ENCODE results near the gene THBS1. TPM values are rescaled to one million over a fixed set of nuclear protein-coding genes. Genes with fewer than 3 reads are reported as not detected.

THBS1 gene
- total RNA-seq, 1 experiment from 2014 or later, result 342 TPM

DNA sequence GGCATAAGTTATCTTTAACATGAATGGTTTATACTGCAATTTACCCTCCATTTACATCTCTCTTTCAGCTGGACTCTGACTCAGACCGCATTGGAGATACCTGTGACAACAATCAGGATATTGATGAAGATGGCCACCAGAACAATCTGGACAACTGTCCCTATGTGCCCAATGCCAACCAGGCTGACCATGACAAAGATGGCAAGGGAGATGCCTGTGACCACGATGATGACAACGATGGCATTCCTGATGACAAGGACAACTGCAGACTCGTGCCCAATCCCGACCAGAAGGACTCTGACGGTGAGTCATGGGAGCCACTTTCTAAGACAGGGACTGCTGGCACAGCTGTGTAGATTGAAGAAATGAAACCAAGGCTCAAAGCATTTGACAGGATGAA lies 11.6 kb downstream of the THBS1 start:
- no TSS peak for BruUV-seq (replicated peaks)
- no peak overlapping the region for H3K4me3 Mint-ChIP-seq (ENCODE audit: unreplicated experiment)
- POLR2A ChIA-PET, result interaction anchor here (1.0 kb wide), 1 partner anchor 129 kb away, joined by 3 read pairs; no protein-coding TSS in a partner anchor
- Histone ChIP-seq H3K9me3 (no peaks in the 10 kb centered on the region), H3K36me3 (ENCODE audit: control insufficient read depth, insufficient read depth, low read length) (peaks cover 4% of the 10 kb centered on the region), H3K4me1 (peaks cover 12% of the 10 kb centered on the region), H3K4me3 (ENCODE audit: low read depth, low read length) (no peak overlapping the region), H3K27me3 (replicated peaks; ENCODE audit: control insufficient read depth, insufficient read depth, low read length) (no peaks in the 10 kb centered on the region)
- H3K27ac Mint-ChIP-seq (ENCODE audit: unreplicated experiment), result no peak overlapping the region
- intact Hi-C loops (cut with micrococcal nuclease; ENCODE audit: unreplicated experiment), result no loop called here
- no peaks in the 10 kb centered on the region for H3K27me3 Mint-ChIP-seq (ENCODE audit: insufficient read depth, unreplicated experiment)
- H3K4me1 Mint-ChIP-seq (ENCODE audit: low read depth, unreplicated experiment), result peaks cover 21% of the 10 kb centered on the region
- no peak for DNase-seq
- TF ChIP-seq, protein P1, sequence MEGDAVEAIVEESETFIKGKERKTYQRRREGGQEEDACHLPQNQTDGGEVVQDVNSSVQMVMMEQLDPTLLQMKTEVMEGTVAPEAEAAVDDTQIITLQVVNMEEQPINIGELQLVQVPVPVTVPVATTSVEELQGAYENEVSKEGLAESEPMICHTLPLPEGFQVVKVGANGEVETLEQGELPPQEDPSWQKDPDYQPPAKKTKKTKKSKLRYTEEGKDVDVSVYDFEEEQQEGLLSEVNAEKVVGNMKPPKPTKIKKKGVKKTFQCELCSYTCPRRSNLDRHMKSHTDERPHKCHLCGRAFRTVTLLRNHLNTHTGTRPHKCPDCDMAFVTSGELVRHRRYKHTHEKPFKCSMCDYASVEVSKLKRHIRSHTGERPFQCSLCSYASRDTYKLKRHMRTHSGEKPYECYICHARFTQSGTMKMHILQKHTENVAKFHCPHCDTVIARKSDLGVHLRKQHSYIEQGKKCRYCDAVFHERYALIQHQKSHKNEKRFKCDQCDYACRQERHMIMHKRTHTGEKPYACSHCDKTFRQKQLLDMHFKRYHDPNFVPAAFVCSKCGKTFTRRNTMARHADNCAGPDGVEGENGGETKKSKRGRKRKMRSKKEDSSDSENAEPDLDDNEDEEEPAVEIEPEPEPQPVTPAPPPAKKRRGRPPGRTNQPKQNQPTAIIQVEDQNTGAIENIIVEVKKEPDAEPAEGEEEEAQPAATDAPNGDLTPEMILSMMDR (IDR thresholded peaks at IDR 0.05; ENCODE audit: insufficient read depth in 1 of 2, low read depth in 1 of 2, low read length in 1 of 2, severe bottlenecking in 1 of 2, unreplicated experiment in 1 of 2), result no peak
- H3K9me3 Mint-ChIP-seq (ENCODE audit: unreplicated experiment), result no peaks in the 10 kb centered on the region
- CTCF ChIA-PET, result no interaction called here
- peaks cover 99% of the 10 kb centered on the region for H3K36me3 Mint-ChIP-seq (ENCODE audit: insufficient read depth, unreplicated experiment)

DNA sequence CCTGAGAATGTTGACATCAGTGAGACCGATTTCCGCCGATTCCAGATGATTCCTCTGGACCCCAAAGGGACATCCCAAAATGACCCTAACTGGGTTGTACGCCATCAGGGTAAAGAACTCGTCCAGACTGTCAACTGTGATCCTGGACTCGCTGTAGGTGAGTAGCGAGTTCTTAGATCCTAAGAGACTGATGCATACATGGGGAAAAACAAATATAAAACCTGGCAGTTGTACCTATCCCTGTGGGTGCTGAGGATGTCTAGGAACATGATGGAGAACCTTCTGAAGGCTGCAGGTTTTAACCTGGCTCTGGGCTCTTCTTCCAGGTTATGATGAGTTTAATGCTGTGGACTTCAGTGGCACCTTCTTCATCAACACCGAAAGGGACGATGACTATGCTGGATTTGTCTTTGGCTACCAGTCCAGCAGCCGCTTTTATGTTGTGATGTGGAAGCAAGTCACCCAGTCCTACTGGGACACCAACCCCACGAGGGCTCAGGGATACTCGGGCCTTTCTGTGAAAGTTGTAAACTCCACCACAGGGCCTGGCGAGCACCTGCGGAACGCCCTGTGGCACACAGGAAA lies 12.3 kb downstream of the THBS1 start:
- peaks cover 14% of the 10 kb centered on the region for H3K4me1 ChIP-seq
- ChIA-PET CTCF (no interaction called here), POLR2A (interaction anchor here (1.1 kb wide), 1 partner anchor 12 kb away, joined by 3 read pairs; the partner anchor contains the start of gene THBS1)
- no peak overlapping the region for H3K4me3 Mint-ChIP-seq (ENCODE audit: unreplicated experiment)
- no peaks in the 10 kb centered on the region for H3K27me3 Mint-ChIP-seq (ENCODE audit: insufficient read depth, unreplicated experiment)
- H3K27ac Mint-ChIP-seq (ENCODE audit: unreplicated experiment), result no peak overlapping the region
- no peaks in the 10 kb centered on the region for H3K9me3 Mint-ChIP-seq (ENCODE audit: unreplicated experiment)
- no peaks in the 10 kb centered on the region for H3K27me3 ChIP-seq (replicated peaks; ENCODE audit: control insufficient read depth, insufficient read depth, low read length)
- DNase-seq, result no peak
- BruUV-seq (replicated peaks), result no TSS peak
- no peaks in the 10 kb centered on the region for H3K9me3 ChIP-seq
- H3K4me1 Mint-ChIP-seq (ENCODE audit: low read depth, unreplicated experiment), result peaks cover 28% of the 10 kb centered on the region
- peaks cover 4% of the 10 kb centered on the region for H3K36me3 ChIP-seq (ENCODE audit: control insufficient read depth, insufficient read depth, low read length)
- peaks cover 99% of the 10 kb centered on the region for H3K36me3 Mint-ChIP-seq (ENCODE audit: insufficient read depth, unreplicated experiment)
- TF ChIP-seq, protein P1 (IDR thresholded peaks at IDR 0.05; ENCODE audit: insufficient read depth in 1 of 2, low read depth in 1 of 2, low read length in 1 of 2, severe bottlenecking in 1 of 2, unreplicated experiment in 1 of 2), result no peak
- intact Hi-C loops (cut with micrococcal nuclease; ENCODE audit: unreplicated experiment), result no loop called here
- H3K4me3 ChIP-seq (ENCODE audit: low read depth, low read length), result no peak overlapping the region

DNA sequence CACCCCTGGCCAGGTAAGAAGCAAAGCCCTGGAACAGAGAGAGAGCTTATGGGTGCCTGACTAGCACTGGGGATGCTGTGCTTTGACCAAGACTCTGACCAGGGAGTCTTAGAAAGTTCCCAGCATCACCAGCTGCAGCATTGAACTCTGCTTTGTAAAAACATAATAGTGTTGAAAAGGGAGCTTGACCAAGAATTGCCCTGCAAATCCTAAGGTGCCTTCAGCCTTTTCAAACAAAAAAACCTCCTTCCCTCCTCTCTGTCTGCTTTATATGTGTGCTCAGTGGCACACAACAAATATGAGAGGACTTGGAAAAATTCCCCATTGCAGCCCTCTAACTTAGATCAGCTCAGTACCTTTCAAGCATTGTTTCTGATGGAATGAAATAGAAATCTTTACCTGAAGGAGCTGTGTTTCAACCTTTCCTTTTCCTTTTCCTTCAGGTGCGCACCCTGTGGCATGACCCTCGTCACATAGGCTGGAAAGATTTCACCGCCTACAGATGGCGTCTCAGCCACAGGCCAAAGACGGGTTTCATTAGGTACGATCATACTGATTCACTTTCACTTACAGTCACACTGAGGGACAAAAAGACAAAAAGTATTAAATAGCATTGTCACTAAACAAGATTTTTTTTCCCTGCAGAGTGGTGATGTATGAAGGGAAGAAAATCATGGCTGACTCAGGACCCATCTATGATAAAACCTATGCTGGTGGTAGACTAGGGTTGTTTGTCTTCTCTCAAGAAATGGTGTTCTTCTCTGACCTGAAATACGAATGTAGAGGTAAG lies 13.0 kb downstream of the THBS1 start:
- TF ChIP-seq, protein P1 (IDR thresholded peaks at IDR 0.05; ENCODE audit: insufficient read depth in 1 of 2, low read depth in 1 of 2, low read length in 1 of 2, severe bottlenecking in 1 of 2, unreplicated experiment in 1 of 2), result no peak
- POLR2A ChIA-PET, result interaction anchor here (1.1 kb wide), 1 partner anchor 13 kb away, joined by 3 read pairs; the partner anchor contains the start of gene THBS1
- intact Hi-C loops (cut with micrococcal nuclease; ENCODE audit: unreplicated experiment), result no loop called here
- H3K27ac Mint-ChIP-seq (ENCODE audit: unreplicated experiment), result no peak overlapping the region
- no peaks in the 10 kb centered on the region for H3K27me3 Mint-ChIP-seq (ENCODE audit: insufficient read depth, unreplicated experiment)
- Histone ChIP-seq H3K4me3 (ENCODE audit: low read depth, low read length) (no peak overlapping the region), H3K4me1 (peaks cover 18% of the 10 kb centered on the region), H3K36me3 (ENCODE audit: control insufficient read depth, insufficient read depth, low read length) (peaks cover 4% of the 10 kb centered on the region), H3K9me3 (no peaks in the 10 kb centered on the region), H3K27me3 (replicated peaks; ENCODE audit: control insufficient read depth, insufficient read depth, low read length) (no peaks in the 10 kb centered on the region)
- no TSS peak for BruUV-seq (replicated peaks)
- H3K9me3 Mint-ChIP-seq (ENCODE audit: unreplicated experiment), result no peaks in the 10 kb centered on the region
- CTCF ChIA-PET, result interaction anchor here (0.6 kb wide), 1 partner anchor 886 kb away, joined by 4 read pairs; no protein-coding TSS in a partner anchor
- peaks cover 96% of the 10 kb centered on the region for H3K36me3 Mint-ChIP-seq (ENCODE audit: insufficient read depth, unreplicated experiment)
- no peak overlapping the region for H3K4me3 Mint-ChIP-seq (ENCODE audit: unreplicated experiment)
- H3K4me1 Mint-ChIP-seq (ENCODE audit: low read depth, unreplicated experiment), result peaks cover 31% of the 10 kb centered on the region
- no peak for DNase-seq

Measured in Caco-2 (cell line).